ENCODE results near the gene RNF144A.

- TF ChIP-seq REST (IDR thresholded peaks at IDR 0.05; ENCODE audit: insufficient read depth in 1 of 2, low read depth in 2 of 2, low read length in 2 of 2) (no peak), FOXP2 (optimal IDR thresholded peaks at IDR 0.05; ENCODE audit: borderline replicate concordance, extremely low read depth, extremely low read length, insufficient read depth) (no peak), POLR2AphosphoS5 (IDR thresholded peaks at IDR 0.05; ENCODE audit: low read depth, low read length) (no peak), TAF1 (IDR thresholded peaks at IDR 0.05; ENCODE audit: borderline replicate concordance, insufficient read depth, low read length) (no peak), SIN3A (IDR thresholded peaks at IDR 0.05; ENCODE audit: borderline replicate concordance, insufficient read depth, low read length) (no peak)
These were observed 65.8 kb downstream of the RNF144A start for GRCh38 chr2:6982934-6983589.
